Activated B cell treated with CpG ODN at 0.5 μM for 24 hours (primary cell): ENCODE measurements around the gene MACROD2. TPM values are rescaled to one million over a fixed set of nuclear protein-coding genes. Genes with fewer than 3 reads are reported as not detected.

Experiments used
- ATAC-seq: fragments of 200-7000 bp; cut with Tn5 transposase; one replicate; pipeline ENCODE4 v1.10.0; 2021; ENCODE audit warnings: low read depth, mild to moderate bottlenecking, moderate library complexity
- CTCF ChIA-PET: fragments of 350-600 bp; sonication (Branson Sonifier 250); formaldehyde crosslinking; loops from one replicate; lab custom pipeline; 2021; ENCODE audit warnings: antibody characterized with exemption; lab: Charles Lee
- POLR2A ChIA-PET: fragments of 350-600 bp; sonication (Branson Sonifier 250); formaldehyde crosslinking; loops from one replicate; lab custom pipeline; 2021; ENCODE audit warnings: antibody characterized with exemption; lab: Charles Lee
- DNase-seq: peaks from one replicate; pipeline ENCODE4 v3.0.0; 2022
- H3K27ac Mint-ChIP-seq: one replicate; pipeline ENCODE4 v1.8.0; 2020; ENCODE audit warnings: mixed read lengths
- H3K27me3 Mint-ChIP-seq: one replicate; pipeline ENCODE4 v1.8.0; 2021; ENCODE audit warnings: mixed read lengths
- H3K36me3 Mint-ChIP-seq: one replicate; pipeline ENCODE4 v1.8.0; 2021; ENCODE audit warnings: low read depth, mixed read lengths
- H3K4me1 Mint-ChIP-seq: one replicate; pipeline ENCODE4 v1.8.0; 2021; ENCODE audit warnings: mixed read lengths
- H3K4me3 Mint-ChIP-seq: one replicate; pipeline ENCODE4 v1.8.0; 2020; ENCODE audit warnings: mild to moderate bottlenecking, mixed read lengths
- H3K9me3 Mint-ChIP-seq: one replicate; pipeline ENCODE4 v1.8.0; 2020; ENCODE audit warnings: mixed read lengths
- CTCF ChIP-seq: fragments of 200-600 bp; IDR thresholded peaks from one replicate; pipeline ENCODE4 v1.8.0; 2022; ENCODE audit warnings: antibody characterized with exemption, mild to moderate bottlenecking
- intact Hi-C: fragments of 100-400 bp; cut with micrococcal nuclease; formaldehyde crosslinking; loops from one replicate; pipeline ENCODE4 v1.15.1; 2024
- total RNA-seq: library from RNA; stranded (reverse); gene quantifications from 2 replicates; pipeline ENCODE4 v1.2.3, GENCODE V29; 2022

Gene MACROD2
- total RNA-seq, 1 donor from 2014 or later: 55.1 TPM

GRCh38 chr20:15742087-15742486 lies 1746.8 kb downstream of the MACROD2 start:
- Mint-ChIP-seq H3K4me1 (no peaks in the 10 kb centered on the region), H3K9me3 (no peaks in the 10 kb centered on the region), H3K27me3 (no peaks in the 10 kb centered on the region), H3K36me3 (no peaks in the 10 kb centered on the region), H3K4me3 (no peak overlapping the region), H3K27ac (no peak overlapping the region)
- ATAC-seq (no peak), DNase-seq (no peak)
- ChIA-PET POLR2A (no interaction called here), CTCF (no interaction called here)
- TF ChIP-seq CTCF: no peak
- intact Hi-C loops: no loop called here

GRCh38 chr20:15742627-15743026 lies 1747.3 kb downstream of the MACROD2 start:
- H3K27ac Mint-ChIP-seq: no peak overlapping the region
- TF ChIP-seq CTCF: no peak
- H3K4me1 Mint-ChIP-seq: no peaks in the 10 kb centered on the region
- DNase-seq (no peak), ATAC-seq (no peak)
- no peak overlapping the region for H3K4me3 Mint-ChIP-seq
- no peaks in the 10 kb centered on the region for H3K9me3 Mint-ChIP-seq
- ChIA-PET POLR2A (no interaction called here), CTCF (no interaction called here)
- intact Hi-C loops: no loop called here
- H3K27me3 Mint-ChIP-seq: no peaks in the 10 kb centered on the region
- no peaks in the 10 kb centered on the region for H3K36me3 Mint-ChIP-seq

GRCh38 chr20:15756002-15756753 lies 1760.9 kb downstream of the MACROD2 start:
- H3K4me1 Mint-ChIP-seq: peaks cover 23% of the 10 kb centered on the region
- no peak for TF ChIP-seq CTCF
- H3K4me3 Mint-ChIP-seq: peak overlapping the region; percentile 55
- ChIA-PET POLR2A (no interaction called here), CTCF (no interaction called here)
- peak overlapping the region; percentile 15 for H3K27ac Mint-ChIP-seq
- H3K9me3 Mint-ChIP-seq: peaks cover 4% of the 10 kb centered on the region
- ATAC-seq: peak; percentile 50
- DNase-seq: no peak
- H3K27me3 Mint-ChIP-seq: no peaks in the 10 kb centered on the region
- H3K36me3 Mint-ChIP-seq: no peaks in the 10 kb centered on the region
- intact Hi-C loops: loop anchor here (5.0 kb wide), 1 partner anchor 51 kb away; no protein-coding TSS in a partner anchor

GRCh38 chr20:15756754-15757115 lies 1761.4 kb downstream of the MACROD2 start:
- H3K9me3 Mint-ChIP-seq: peaks cover 4% of the 10 kb centered on the region
- intact Hi-C loops: loop anchor here (5.0 kb wide), 1 partner anchor 51 kb away; no protein-coding TSS in a partner anchor
- no peak overlapping the region for H3K27ac Mint-ChIP-seq
- H3K36me3 Mint-ChIP-seq: no peaks in the 10 kb centered on the region
- no peak for DNase-seq
- no peak for TF ChIP-seq CTCF
- no peak for ATAC-seq
- peaks cover 23% of the 10 kb centered on the region for H3K4me1 Mint-ChIP-seq
- POLR2A ChIA-PET: no interaction called here
- peak overlapping the region; percentile 47 for H3K4me3 Mint-ChIP-seq
- no peaks in the 10 kb centered on the region for H3K27me3 Mint-ChIP-seq
- CTCF ChIA-PET: no interaction called here

- POLR2A ChIA-PET: no interaction called here
- peaks cover 4% of the 10 kb centered on the region for H3K9me3 Mint-ChIP-seq
Measured at GRCh38 chr20:15759594-15759993, 1764.3 kb downstream of the MACROD2 start.

More at GRCh38 chr20:15759594-15759993, 1764.3 kb downstream of the MACROD2 start:
- Mint-ChIP-seq H3K4me1 (peaks cover 23% of the 10 kb centered on the region), H3K27ac (no peak overlapping the region), H3K27me3 (no peaks in the 10 kb centered on the region), H3K4me3 (no peak overlapping the region), H3K36me3 (no peaks in the 10 kb centered on the region)
- intact Hi-C loops: loop anchor here (5.0 kb wide), 1 partner anchor 48 kb away; no protein-coding TSS in a partner anchor
- DNase-seq: no peak
- TF ChIP-seq CTCF: no peak
- ATAC-seq: no peak
- CTCF ChIA-PET: no interaction called here
